NCI-H510A (cell line): ENCODE measurements around the gene GIMD1.

ENCODE experiments used
- DNase-seq: peaks from one replicate; lab custom pipeline; 2025; lab: John Stamatoyannopoulos, UW

The GIMD1 gene

GRCh38 chr4:106315476-106315967 is 53.1 kb downstream of the GIMD1 start:
- DNase-seq = no peak

DNA sequence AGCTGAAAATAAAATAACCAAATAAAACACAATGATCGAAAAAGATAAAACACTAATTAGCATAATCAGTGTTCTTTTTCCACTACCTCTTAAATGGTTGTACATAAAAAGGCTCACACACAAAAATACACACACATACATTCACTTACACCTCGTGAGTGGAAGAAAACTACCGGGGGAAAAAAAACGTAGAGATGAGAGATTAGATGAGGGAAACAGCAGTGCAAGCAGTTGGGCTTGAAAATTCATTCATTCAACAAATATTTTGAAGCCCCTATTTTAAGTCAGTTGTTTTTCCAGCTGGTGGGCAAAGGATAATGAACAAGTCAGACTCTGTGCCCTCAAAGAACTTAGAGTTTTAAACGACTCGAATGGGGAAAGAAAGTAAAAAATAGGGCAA is 53.6 kb downstream of the GIMD1 start:
- no peak for DNase-seq

- no peak for DNase-seq
Measured at GRCh38 chr4:106312997-106313522, 55.5 kb downstream of the GIMD1 start.

DNA sequence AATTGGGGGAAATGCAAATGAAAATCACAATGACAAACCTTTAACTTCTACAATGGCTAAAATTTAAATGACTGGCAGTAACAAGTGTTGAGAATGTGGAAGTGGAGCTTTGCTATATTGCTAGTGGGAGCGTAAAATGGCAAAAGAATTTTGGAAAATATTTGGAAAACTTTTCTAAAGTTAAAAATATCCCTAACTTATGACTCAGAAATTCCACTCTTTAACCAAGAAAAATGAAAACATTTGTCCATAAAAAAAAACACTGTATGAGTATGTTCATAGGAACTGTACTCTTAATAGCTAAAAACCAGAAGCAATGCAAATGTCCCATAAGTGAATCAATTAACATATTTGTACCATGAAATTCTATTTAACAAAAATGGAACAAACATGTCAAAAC is 56.2 kb downstream of the GIMD1 start:
- no peak for DNase-seq
